Measurements from ENCODE around the gene BDNF. TPM values are rescaled to one million over a fixed set of nuclear protein-coding genes. Genes with fewer than 3 reads are reported as not detected.
A peak's percentile ranks its signal among the peaks of the same experiment; 100 is the strongest.

BDNF gene
- total and polyA plus RNA-seq, 2 experiments from 2014 or later, result 5.1 to 5.2 TPM

- H3K4me3 ChIP-seq, result no peak overlapping the region
- peaks cover 4% of the 10 kb centered on the region for H3K9me2 ChIP-seq (ENCODE audit: insufficient read depth)
- TF ChIP-seq, protein P1, sequence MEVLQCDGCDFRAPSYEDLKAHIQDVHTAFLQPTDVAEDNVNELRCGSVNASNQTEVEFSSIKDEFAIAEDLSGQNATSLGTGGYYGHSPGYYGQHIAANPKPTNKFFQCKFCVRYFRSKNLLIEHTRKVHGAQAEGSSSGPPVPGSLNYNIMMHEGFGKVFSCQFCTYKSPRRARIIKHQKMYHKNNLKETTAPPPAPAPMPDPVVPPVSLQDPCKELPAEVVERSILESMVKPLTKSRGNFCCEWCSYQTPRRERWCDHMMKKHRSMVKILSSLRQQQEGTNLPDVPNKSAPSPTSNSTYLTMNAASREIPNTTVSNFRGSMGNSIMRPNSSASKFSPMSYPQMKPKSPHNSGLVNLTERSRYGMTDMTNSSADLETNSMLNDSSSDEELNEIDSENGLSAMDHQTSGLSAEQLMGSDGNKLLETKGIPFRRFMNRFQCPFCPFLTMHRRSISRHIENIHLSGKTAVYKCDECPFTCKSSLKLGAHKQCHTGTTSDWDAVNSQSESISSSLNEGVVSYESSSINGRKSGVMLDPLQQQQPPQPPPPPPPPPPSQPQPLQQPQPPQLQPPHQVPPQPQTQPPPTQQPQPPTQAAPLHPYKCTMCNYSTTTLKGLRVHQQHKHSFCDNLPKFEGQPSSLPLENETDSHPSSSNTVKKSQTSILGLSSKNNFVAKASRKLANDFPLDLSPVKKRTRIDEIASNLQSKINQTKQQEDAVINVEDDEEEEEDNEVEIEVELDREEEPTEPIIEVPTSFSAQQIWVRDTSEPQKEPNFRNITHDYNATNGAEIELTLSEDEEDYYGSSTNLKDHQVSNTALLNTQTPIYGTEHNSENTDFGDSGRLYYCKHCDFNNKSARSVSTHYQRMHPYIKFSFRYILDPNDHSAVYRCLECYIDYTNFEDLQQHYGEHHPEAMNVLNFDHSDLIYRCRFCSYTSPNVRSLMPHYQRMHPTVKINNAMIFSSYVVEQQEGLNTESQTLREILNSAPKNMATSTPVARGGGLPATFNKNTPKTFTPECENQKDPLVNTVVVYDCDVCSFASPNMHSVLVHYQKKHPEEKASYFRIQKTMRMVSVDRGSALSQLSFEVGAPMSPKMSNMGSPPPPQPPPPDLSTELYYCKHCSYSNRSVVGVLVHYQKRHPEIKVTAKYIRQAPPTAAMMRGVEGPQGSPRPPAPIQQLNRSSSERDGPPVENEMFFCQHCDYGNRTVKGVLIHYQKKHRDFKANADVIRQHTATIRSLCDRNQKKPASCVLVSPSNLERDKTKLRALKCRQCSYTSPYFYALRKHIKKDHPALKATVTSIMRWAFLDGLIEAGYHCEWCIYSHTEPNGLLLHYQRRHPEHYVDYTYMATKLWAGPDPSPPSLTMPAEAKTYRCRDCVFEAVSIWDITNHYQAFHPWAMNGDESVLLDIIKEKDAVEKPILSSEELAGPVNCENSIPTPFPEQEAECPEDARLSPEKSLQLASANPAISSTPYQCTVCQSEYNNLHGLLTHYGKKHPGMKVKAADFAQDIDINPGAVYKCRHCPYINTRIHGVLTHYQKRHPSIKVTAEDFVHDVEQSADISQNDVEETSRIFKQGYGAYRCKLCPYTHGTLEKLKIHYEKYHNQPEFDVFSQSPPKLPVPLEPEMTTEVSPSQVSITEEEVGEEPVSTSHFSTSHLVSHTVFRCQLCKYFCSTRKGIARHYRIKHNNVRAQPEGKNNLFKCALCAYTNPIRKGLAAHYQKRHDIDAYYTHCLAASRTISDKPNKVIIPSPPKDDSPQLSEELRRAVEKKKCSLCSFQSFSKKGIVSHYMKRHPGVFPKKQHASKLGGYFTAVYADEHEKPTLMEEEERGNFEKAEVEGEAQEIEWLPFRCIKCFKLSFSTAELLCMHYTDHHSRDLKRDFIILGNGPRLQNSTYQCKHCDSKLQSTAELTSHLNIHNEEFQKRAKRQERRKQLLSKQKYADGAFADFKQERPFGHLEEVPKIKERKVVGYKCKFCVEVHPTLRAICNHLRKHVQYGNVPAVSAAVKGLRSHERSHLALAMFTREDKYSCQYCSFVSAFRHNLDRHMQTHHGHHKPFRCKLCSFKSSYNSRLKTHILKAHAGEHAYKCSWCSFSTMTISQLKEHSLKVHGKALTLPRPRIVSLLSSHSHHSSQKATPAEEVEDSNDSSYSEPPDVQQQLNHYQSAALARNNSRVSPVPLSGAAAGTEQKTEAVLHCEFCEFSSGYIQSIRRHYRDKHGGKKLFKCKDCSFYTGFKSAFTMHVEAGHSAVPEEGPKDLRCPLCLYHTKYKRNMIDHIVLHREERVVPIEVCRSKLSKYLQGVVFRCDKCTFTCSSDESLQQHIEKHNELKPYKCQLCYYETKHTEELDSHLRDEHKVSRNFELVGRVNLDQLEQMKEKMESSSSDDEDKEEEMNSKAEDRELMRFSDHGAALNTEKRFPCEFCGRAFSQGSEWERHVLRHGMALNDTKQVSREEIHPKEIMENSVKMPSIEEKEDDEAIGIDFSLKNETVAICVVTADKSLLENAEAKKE (CRISPR knock-in tag; IDR thresholded peaks at IDR 0.05), result peak; percentile 50; the same call in 1 of the 2 replicates
- TF ChIP-seq EZH2phosphoT487 (IDR thresholded peaks at IDR 0.05; ENCODE audit: unreplicated experiment) (no peak), REST (IDR thresholded peaks at IDR 0.05; ENCODE audit: unreplicated experiment) (no peak)
- no peak overlapping the region for H2AFZ ChIP-seq
- H3K79me2 ChIP-seq (replicated peaks; ENCODE audit: insufficient read depth), result peaks cover 40% of the 10 kb centered on the region
- ATAC-seq (no peak; the same call in 2 of the 3 replicates), DNase-seq (ENCODE audit: low spot score) (peak; percentile 26)
- H4K20me1 ChIP-seq (replicated peaks; ENCODE audit: insufficient read depth), result no peaks in the 10 kb centered on the region
- H3K27ac ChIP-seq (ENCODE audit: low read depth), result no peak overlapping the region
- peaks cover 27% of the 10 kb centered on the region for H3K4me1 ChIP-seq (ENCODE audit: insufficient read depth)
- H3K4me2 ChIP-seq, result peak overlapping the region; percentile 40; the same call in 1 of the 2 replicates
- H3F3A ChIP-seq (replicated peaks; ENCODE audit: low read depth), result no peaks in the 10 kb centered on the region
- H3K4me3 Mint-ChIP-seq, result no peak overlapping the region; the same call in 2 of the 3 replicates
- H3K27me3 ChIP-seq (ENCODE audit: insufficient read depth), result no peaks in the 10 kb centered on the region
- H3K36me3 Mint-ChIP-seq (ENCODE audit: low read depth), result peaks cover 14% of the 10 kb centered on the region; the same call in 2 of the 3 replicates
- H3K4me1 Mint-ChIP-seq, result peaks cover 24% of the 10 kb centered on the region
- 0 out of 2 replicates have a peak overlapping the region, but pooled peaks have one; percentile 66 for H3K27ac Mint-ChIP-seq
- H3K9me3 Mint-ChIP-seq, result peaks cover 23% of the 10 kb centered on the region; the same call in 2 of the 3 replicates
- no peaks in the 10 kb centered on the region for H3K27me3 Mint-ChIP-seq (ENCODE audit: insufficient read depth, low read depth, poor library complexity)
- no peaks in the 10 kb centered on the region for H3K36me3 ChIP-seq (ENCODE audit: insufficient read depth)
Measured at GRCh38 chr11:27672836-27673464, 27.3 kb downstream of the BDNF start.

All from GM23338 (cell line).